ENCODE data around the gene HCRTR1. TPM values are rescaled to one million over a fixed set of nuclear protein-coding genes. Genes with fewer than 3 reads are reported as not detected.

The HCRTR1 gene
- total RNA-seq, 2 donors from 2014 or later, result not detected

DNA sequence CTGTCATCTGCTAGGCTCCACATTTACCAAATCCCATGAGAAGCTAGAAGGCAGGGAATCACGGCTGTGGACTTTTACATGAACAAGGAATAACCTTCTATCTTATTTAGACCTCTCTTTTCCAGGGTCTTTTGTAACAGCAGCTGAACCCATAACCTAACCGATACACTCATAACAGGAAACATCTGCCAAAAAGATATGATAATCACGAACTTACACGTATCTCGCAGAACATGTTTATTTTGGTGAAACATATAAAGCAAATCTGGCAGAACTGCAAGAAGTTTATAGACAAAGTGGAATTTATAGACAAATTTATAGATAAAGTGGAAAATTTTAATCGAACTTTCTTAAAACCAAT is 20.8 kb upstream of the HCRTR1 start:
- intact Hi-C loops (cut with DNase I), result no loop called here
- WGBS, result 25% methylated on average over 6 of the region's 6 CpGs
- TF ChIP-seq, protein P1, sequence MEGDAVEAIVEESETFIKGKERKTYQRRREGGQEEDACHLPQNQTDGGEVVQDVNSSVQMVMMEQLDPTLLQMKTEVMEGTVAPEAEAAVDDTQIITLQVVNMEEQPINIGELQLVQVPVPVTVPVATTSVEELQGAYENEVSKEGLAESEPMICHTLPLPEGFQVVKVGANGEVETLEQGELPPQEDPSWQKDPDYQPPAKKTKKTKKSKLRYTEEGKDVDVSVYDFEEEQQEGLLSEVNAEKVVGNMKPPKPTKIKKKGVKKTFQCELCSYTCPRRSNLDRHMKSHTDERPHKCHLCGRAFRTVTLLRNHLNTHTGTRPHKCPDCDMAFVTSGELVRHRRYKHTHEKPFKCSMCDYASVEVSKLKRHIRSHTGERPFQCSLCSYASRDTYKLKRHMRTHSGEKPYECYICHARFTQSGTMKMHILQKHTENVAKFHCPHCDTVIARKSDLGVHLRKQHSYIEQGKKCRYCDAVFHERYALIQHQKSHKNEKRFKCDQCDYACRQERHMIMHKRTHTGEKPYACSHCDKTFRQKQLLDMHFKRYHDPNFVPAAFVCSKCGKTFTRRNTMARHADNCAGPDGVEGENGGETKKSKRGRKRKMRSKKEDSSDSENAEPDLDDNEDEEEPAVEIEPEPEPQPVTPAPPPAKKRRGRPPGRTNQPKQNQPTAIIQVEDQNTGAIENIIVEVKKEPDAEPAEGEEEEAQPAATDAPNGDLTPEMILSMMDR (IDR thresholded peaks at IDR 0.05), result no peak
- TF ChIP-seq POLR2A (IDR thresholded peaks at IDR 0.05) (no peak), POLR2AphosphoS5 (IDR thresholded peaks at IDR 0.05) (no peak)
- Histone ChIP-seq H3K4me3 (no peak overlapping the region), H3K27me3 (replicated peaks; ENCODE audit: insufficient read depth) (no peaks in the 10 kb centered on the region), H3K4me1 (replicated peaks) (no peaks in the 10 kb centered on the region), H3K9me3 (no peaks in the 10 kb centered on the region), H3K36me3 (no peaks in the 10 kb centered on the region), H3K27ac (no peak overlapping the region)
- no peak for DNase-seq (ENCODE audit: low spot score)

DNA sequence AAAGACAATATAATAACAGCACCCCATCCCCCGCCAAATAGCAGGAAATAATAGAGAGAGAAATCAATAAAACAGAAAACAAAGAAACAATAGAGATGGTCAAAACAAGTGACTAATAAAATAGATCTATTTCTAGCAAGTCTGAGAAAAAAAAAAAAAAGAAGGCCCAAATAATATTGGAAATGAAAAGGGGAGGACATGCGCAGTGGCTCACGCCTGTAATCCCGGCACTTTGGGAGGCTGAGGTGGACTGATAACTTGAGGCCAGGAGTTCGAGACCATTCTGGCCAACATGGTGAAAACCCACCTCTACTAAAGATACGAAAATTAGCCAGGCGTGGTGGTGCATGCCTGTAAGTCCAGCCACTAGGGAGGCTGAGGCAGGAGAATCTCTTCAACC is 18.5 kb upstream of the HCRTR1 start:
- WGBS, result 82% methylated on average over 7 of the region's 7 CpGs
- H3K27ac ChIP-seq, result no peak overlapping the region
- no peaks in the 10 kb centered on the region for H3K36me3 ChIP-seq
- intact Hi-C loops (cut with DNase I), result no loop called here
- no peaks in the 10 kb centered on the region for H3K27me3 ChIP-seq (replicated peaks; ENCODE audit: insufficient read depth)
- TF ChIP-seq, protein P1 (IDR thresholded peaks at IDR 0.05), result no peak
- TF ChIP-seq POLR2AphosphoS5 (IDR thresholded peaks at IDR 0.05), result no peak
- TF ChIP-seq POLR2A (IDR thresholded peaks at IDR 0.05), result no peak
- no peaks in the 10 kb centered on the region for H3K4me1 ChIP-seq (replicated peaks)
- no peak overlapping the region for H3K4me3 ChIP-seq
- H3K9me3 ChIP-seq, result no peaks in the 10 kb centered on the region
- no peak for DNase-seq (ENCODE audit: low spot score)

DNA sequence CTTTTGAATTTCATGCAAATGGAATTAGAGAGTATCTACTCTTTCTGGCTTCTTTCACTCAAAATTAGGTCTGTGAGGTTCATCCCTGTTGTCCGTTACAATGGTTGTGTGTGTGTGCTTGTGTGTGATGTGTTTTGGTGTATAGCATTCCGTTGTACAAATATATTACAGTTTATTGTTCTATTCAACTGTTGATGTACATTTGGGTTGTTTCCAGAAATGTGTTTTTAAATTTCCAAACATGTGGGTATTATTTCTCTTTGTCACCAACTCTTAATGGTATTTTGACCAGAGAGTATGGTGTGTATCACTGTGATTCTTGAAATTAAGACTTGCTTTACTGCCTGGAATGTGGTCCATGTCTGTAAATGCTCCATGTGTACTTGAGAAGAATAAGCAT is 16.8 kb upstream of the HCRTR1 start:
- Histone ChIP-seq H3K4me1 (replicated peaks) (no peaks in the 10 kb centered on the region), H3K9me3 (no peaks in the 10 kb centered on the region), H3K36me3 (no peaks in the 10 kb centered on the region), H3K27ac (no peak overlapping the region), H3K27me3 (replicated peaks; ENCODE audit: insufficient read depth) (no peaks in the 10 kb centered on the region), H3K4me3 (no peak overlapping the region)
- 61% methylated on average over 2 of the region's 2 CpGs for WGBS
- intact Hi-C loops (cut with DNase I), result no loop called here
- TF ChIP-seq, protein P1 (IDR thresholded peaks at IDR 0.05), result no peak
- TF ChIP-seq POLR2A (IDR thresholded peaks at IDR 0.05) (no peak), POLR2AphosphoS5 (IDR thresholded peaks at IDR 0.05) (no peak)
- DNase-seq (ENCODE audit: low spot score), result no peak

DNA sequence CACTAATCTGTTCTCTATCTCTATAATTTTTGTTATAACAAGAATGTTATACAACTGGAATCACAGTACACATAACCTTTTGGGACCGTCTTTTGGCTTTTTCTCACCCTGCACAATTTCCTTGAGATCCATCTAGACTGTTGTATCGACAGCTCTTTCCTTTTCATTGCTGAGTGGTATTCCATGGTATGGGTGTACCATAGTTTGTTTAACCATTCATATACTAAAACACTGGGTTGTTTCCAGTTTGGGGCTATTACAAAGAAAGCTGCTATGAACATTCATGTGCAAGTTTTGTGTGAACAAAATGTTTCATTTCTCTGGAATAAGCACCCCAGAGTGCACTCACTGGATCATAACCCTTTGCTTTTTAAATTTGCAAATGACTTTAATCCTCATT is 15.4 kb upstream of the HCRTR1 start:
- 88% methylated on average over 2 of the region's 2 CpGs for WGBS
- TF ChIP-seq POLR2A (IDR thresholded peaks at IDR 0.05) (no peak), POLR2AphosphoS5 (IDR thresholded peaks at IDR 0.05) (no peak)
- TF ChIP-seq, protein P1 (IDR thresholded peaks at IDR 0.05), result no peak

DNA sequence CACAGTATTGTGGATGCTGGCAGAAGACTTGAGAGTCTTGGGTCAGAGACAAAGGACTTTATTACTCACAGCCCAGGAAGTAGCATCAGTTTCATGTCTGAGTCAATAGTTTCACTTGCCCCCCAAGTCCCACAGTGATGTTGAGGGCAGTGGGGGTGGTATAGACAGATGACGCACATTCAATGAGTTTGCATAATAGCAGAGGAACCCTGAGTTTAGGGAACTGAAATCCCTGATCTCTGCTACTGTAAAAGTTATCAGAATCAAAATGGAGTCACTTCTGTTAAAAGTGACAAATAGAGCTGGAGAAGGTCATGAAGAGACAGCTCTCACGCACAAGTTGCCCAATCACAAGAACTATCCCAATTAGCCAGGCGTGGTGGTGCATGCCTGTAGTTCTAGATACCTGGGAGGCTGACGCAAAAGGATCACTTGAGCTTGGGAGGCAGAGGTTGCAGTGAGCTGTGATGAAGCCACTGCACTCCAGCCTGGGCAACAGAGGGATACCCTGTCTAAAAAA is 11.5 kb upstream of the HCRTR1 start:
- intact Hi-C loops (cut with DNase I), result no loop called here
- TF ChIP-seq POLR2AphosphoS5 (IDR thresholded peaks at IDR 0.05) (no peak), POLR2A (IDR thresholded peaks at IDR 0.05) (no peak)
- TF ChIP-seq, protein P1 (IDR thresholded peaks at IDR 0.05), result no peak
- Histone ChIP-seq H3K4me1 (replicated peaks) (no peaks in the 10 kb centered on the region), H3K9me3 (no peaks in the 10 kb centered on the region), H3K4me3 (no peak overlapping the region), H3K36me3 (no peaks in the 10 kb centered on the region), H3K27me3 (replicated peaks; ENCODE audit: insufficient read depth) (no peaks in the 10 kb centered on the region), H3K27ac (no peak overlapping the region)
- no peak for DNase-seq (ENCODE audit: low spot score)
- WGBS, result 88% methylated on average over 4 of the region's 4 CpGs

More for the DNA sequence above, 15.4 kb upstream of the HCRTR1 start:
- H3K4me3 ChIP-seq, result no peak overlapping the region
- H3K4me1 ChIP-seq (replicated peaks), result no peaks in the 10 kb centered on the region
- H3K9me3 ChIP-seq, result no peaks in the 10 kb centered on the region
- H3K27me3 ChIP-seq (replicated peaks; ENCODE audit: insufficient read depth), result no peaks in the 10 kb centered on the region
- no peaks in the 10 kb centered on the region for H3K36me3 ChIP-seq
- DNase-seq (ENCODE audit: low spot score), result no peak
- intact Hi-C loops (cut with DNase I), result no loop called here
- H3K27ac ChIP-seq, result no peak overlapping the region
